Adrenal gland (tissue), 12 donors: Measurements from ENCODE around the gene PRKG1. TPM values are rescaled to one million over a fixed set of nuclear protein-coding genes. Genes with fewer than 3 reads are reported as not detected.

ENCODE experiments used
- DNase-seq, 7 donors: peaks; one replicate each; pipeline ENCODE4 v3.0.0-alpha.2; 2019 to 2020
- H3K27ac ChIP-seq, 5 donors: fragments of 200-600 bp; sonication (generic) in 4 of 5; 1 replicate in 3 of 5; 2 replicates in 2 of 5; pipeline versions ENCODE4 v1.5.1 to v1.8.0; 2016 to 2020; ENCODE audit warnings: mild to moderate bottlenecking in 1 of 5
- H3K27me3 ChIP-seq: fragments of 200-600 bp; 2 replicates; pipeline ENCODE4 v1.8.0; 2021
- H3K36me3 ChIP-seq, 2 donors: fragments of 200-600 bp; replicated peaks in 1 of 2; 1 replicate in 1 of 2; 2 replicates in 1 of 2; pipeline versions ENCODE4 v1.5.1 to v1.8.0; 2018 to 2022
- H3K4me1 ChIP-seq, 2 donors: fragments of 200-600 bp; replicated peaks in 1 of 2; 1 replicate in 1 of 2; 2 replicates in 1 of 2; pipeline versions ENCODE4 v1.5.1 to v1.8.0; 2018 to 2021
- H3K4me3 ChIP-seq, 4 donors: fragments of 200-600 bp; sonication (generic) in 3 of 4; one replicate each; pipeline ENCODE4 v1.5.1; 2016 to 2018
- H3K9me3 ChIP-seq, 3 donors: fragments of 200-600 bp; sonication (generic) in 1 of 3; replicated peaks in 1 of 3; 1 replicate in 2 of 3; 2 replicates in 1 of 3; pipeline versions ENCODE4 v1.5.1 to v1.8.0; 2016 to 2021
- CTCF ChIP-seq, 6 experiments: fragments of 450-650 bp in 4 of 6; fragments of 200-600 bp in 2 of 6; sonication (generic) in 1 of 6; IDR thresholded peaks; 1 replicate in 5 of 6; 2 replicates in 1 of 6; pipeline versions ENCODE4 v1.5.1 to v1.8.0; 2016 to 2021; ENCODE audit warnings: antibody characterized with exemption in 6 of 6, mild to moderate bottlenecking in 2 of 6, moderate library complexity in 1 of 6
- POLR2A ChIP-seq, 2 donors: fragments of 450-650 bp; IDR thresholded peaks; one replicate each; pipeline ENCODE4 v1.6.1; 2017; ENCODE audit warnings: antibody characterized with exemption in 2 of 2, mild to moderate bottlenecking in 2 of 2, moderate library complexity in 1 of 2
- WGBS, 4 donors: extraction: QIAGEN DNeasy Blood & Tissue Kit in 2 of 4; methylation state at CpG; one replicate each; pipeline versions ENCODE4 v1.1.5 to v1.1.7; 2013 to 2017; 5-methylcytosine and 5-hydroxymethylcytosine counted together
- intact Hi-C, 2 donors: fragments of 100-400 bp; cut with DNase I; formaldehyde crosslinking; loops; one replicate each; pipeline versions ENCODE4 v1.14.1 to v1.15.0; 2022 to 2023
- polyA plus RNA-seq, 3 donors: library from polyadenylated mRNA; stranded (reverse); fragments of 200-250 nt in 2 of 3; fragments of 350-450 nt in 1 of 3; fragmentation: Illumina TruSeq in 1 of 3; extraction: RNeasy Lipid Tissue Mini Kit (QIAGEN cat#74804) in 1 of 3; gene quantifications; one replicate each; pipeline ENCODE4 v1.2.3, GENCODE V29; 2013 to 2014
- total RNA-seq, 9 donors: library from RNA; depleted of rRNA in 4 of 9; stranded (reverse); fragments of >200 nt in 4 of 9; fragments of 120-200 nt in 1 of 9; fragmentation: NEBNext Ultra II Directional in 1 of 9; extraction: Animal tissue kit (Norgen Biotek cat#: 25700) in 1 of 9; gene quantifications; one replicate each; pipeline versions ENCODE4 v1.1.0 to v1.2.4, GENCODE V29; 2013 to 2023
- donor health status: healthy with polysubstance abuse.
- donor health status: Bipolar disorder and iron deficiency.
- donor health status: DM: yes; HTN: yes; CAD: no.
- donor health status: DM: no; HTN: no; CAD: no.
- donor health status: DM: no; HTN: no; CAD: no.
- donor health status: DM: yes; HTN: yes; CAD: no.

The PRKG1 gene
- total and polyA plus RNA-seq, 12 donors, result 6.9 to 104 (median 29.7) TPM

- no peak for TF ChIP-seq CTCF (IDR thresholded peaks at IDR 0.05)
- no peak for TF ChIP-seq POLR2A (IDR thresholded peaks at IDR 0.05)
- intact Hi-C loops, result no loop called here
- Histone ChIP-seq H3K4me3 (no peak overlapping the region), H3K9me3 (peaks cover 0 to 4% (median 0%) of the 10 kb centered on the region in 3 donors), H3K27ac (no peak overlapping the region), H3K27me3 (no peaks in the 10 kb centered on the region), H3K36me3 (no peaks in the 10 kb centered on the region), H3K4me1 (peaks cover 8 to 35% of the 10 kb centered on the region in 2 donors)
- 44 to 95% (median 80%) methylated on average over 2 of the region's 2 CpGs for WGBS, 4 donors
- DNase-seq, result no peak
Observed at GRCh38 chr10:51297438-51297837, 223.2 kb downstream of the PRKG1 start.

DNA sequence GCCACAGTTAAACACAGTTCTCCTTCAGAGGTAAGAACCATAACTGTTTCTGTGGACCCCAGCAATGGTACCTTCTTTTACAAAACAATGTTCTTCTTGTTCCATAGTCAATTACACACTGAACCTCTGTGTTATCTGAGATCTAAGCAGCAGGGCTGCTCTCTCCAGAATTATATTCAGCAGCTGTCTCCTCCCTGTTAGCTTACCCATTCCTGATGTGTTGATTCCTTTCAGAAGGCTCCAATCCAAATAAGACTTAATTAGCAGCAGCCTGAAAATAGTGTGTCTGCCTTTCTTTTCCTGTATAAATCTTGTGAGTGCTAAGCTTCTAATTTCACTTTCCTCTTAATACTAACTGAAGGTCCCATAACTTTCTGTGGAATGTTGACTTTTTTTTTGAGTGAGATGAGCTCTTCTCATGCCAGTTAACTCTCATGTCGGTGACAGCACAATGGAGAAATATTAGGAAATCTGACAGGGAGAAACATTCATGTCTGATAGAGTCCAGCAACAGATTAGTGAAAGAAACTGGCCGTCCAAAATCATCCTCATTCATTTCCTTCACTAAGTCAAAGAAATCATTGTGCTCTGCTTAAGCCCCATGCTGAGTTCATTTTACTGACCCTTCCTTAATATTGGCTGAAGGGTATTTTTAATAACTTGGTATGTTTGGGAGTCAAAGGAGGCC lies 226.5 kb downstream of the PRKG1 start:
- WGBS, 4 donors, result 17 to 36% (median 26%) methylated on average over 2 of the region's 2 CpGs
- no peak overlapping the region for H3K4me3 ChIP-seq
- intact Hi-C loops, result no loop called here

GRCh38 chr10:51301644-51302043 lies 227.4 kb downstream of the PRKG1 start:
- DNase-seq, result peak in 1 of 7 donors; percentile 15
- H3K36me3 ChIP-seq, result no peaks in the 10 kb centered on the region
- H3K27ac ChIP-seq, result peak overlapping the region in 2 of 5 donors; percentile 45 to 46
- no peaks in the 10 kb centered on the region for H3K27me3 ChIP-seq
- TF ChIP-seq CTCF (IDR thresholded peaks at IDR 0.05) (no peak), POLR2A (IDR thresholded peaks at IDR 0.05) (no peak)
- intact Hi-C loops, result no loop called here
- H3K9me3 ChIP-seq, result no peaks in the 10 kb centered on the region
- H3K4me1 ChIP-seq, result peaks cover 8 to 32% of the 10 kb centered on the region in 2 donors
- no peak overlapping the region for H3K4me3 ChIP-seq
- WGBS, 4 donors, result 56 to 67% (median 61%) methylated on average over 5 of the region's 5 CpGs

More for the DNA sequence above, 226.5 kb downstream of the PRKG1 start:
- peak overlapping the region in 3 of 5 donors; percentile 15 to 28 (median 21) for H3K27ac ChIP-seq
- no peak for TF ChIP-seq POLR2A (IDR thresholded peaks at IDR 0.05)
- TF ChIP-seq CTCF (IDR thresholded peaks at IDR 0.05), result no peak
- no peaks in the 10 kb centered on the region for H3K9me3 ChIP-seq
- H3K4me1 ChIP-seq, result peaks cover 8 to 35% of the 10 kb centered on the region in 2 donors
- H3K27me3 ChIP-seq, result no peaks in the 10 kb centered on the region
- no peaks in the 10 kb centered on the region for H3K36me3 ChIP-seq
- no peak for DNase-seq

DNA sequence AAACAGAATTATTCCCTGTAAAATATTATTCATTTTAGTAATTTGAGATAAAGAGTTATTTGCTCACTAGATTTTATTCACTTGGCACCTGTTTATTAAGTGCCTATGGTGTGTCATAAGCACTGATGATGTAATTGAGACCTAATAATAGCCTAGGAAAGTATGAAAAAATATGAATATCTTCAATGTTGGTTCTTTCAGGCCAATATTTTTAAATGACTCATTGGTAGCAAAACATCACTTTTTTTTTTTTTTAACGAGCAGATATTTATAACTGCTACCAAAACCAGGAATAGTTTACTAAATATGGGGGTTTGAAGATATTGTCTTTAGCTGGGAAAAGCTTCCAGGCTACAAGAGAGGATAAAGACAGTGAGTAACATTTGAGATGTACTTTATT lies 228.0 kb downstream of the PRKG1 start:
- TF ChIP-seq POLR2A (IDR thresholded peaks at IDR 0.05) (no peak), CTCF (IDR thresholded peaks at IDR 0.05) (no peak)
- intact Hi-C loops, result no loop called here
- WGBS, 4 donors, result 35 to 42% (median 39%) methylated on average over 1 of the region's 1 CpG

More for the DNA sequence above, 228.0 kb downstream of the PRKG1 start:
- Histone ChIP-seq H3K4me3 (no peak overlapping the region), H3K27ac (peak overlapping the region in 1 of 5 donors; percentile 45), H3K27me3 (no peaks in the 10 kb centered on the region), H3K36me3 (no peaks in the 10 kb centered on the region), H3K4me1 (peaks cover 8 to 25% of the 10 kb centered on the region in 2 donors), H3K9me3 (no peaks in the 10 kb centered on the region)
- DNase-seq, result no peak
